Measurements from ENCODE around the gene FLYWCH1.
"Not testable (repeated sequence)": the region's sequence is repeated elsewhere in the genome, so short reads cannot be mapped to it uniquely, and the experiment has no call there.

Gene FLYWCH1

GRCh38 chr16:2905241-2905987 lies 6.3 kb upstream of the FLYWCH1 start:
- peak; percentile 100 for DNase-seq (ENCODE audit: low read depth in 2 of 2)
- H3K4me3 ChIP-seq (replicated peaks in 1 of 2; ENCODE audit: low read depth in 2 of 2, low read length in 2 of 2): peak overlapping the region; percentile 76 to 80
- TF ChIP-seq, protein P1, sequence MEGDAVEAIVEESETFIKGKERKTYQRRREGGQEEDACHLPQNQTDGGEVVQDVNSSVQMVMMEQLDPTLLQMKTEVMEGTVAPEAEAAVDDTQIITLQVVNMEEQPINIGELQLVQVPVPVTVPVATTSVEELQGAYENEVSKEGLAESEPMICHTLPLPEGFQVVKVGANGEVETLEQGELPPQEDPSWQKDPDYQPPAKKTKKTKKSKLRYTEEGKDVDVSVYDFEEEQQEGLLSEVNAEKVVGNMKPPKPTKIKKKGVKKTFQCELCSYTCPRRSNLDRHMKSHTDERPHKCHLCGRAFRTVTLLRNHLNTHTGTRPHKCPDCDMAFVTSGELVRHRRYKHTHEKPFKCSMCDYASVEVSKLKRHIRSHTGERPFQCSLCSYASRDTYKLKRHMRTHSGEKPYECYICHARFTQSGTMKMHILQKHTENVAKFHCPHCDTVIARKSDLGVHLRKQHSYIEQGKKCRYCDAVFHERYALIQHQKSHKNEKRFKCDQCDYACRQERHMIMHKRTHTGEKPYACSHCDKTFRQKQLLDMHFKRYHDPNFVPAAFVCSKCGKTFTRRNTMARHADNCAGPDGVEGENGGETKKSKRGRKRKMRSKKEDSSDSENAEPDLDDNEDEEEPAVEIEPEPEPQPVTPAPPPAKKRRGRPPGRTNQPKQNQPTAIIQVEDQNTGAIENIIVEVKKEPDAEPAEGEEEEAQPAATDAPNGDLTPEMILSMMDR (IDR thresholded peaks at IDR 0.05; ENCODE audit: low read depth, low read length): no peak

DNA sequence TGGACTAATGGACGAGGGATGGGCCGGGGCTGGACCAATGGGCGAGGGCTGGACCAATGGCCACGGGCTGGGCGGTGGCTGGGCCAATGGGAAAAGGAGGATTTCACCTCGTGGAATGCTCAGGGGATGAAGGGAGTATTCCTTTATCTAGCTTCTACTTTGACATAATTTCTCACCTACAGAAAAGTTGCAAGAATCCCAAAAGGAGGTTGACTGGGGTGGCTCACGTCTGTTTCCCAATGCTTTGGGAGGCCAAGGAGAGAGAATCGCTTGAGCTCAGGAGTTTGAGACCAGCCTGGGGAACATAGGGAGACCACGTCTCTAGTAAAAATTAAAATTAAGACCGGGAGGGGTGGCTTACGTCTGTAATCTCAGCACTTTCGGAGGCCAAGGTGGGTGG lies 5.7 kb upstream of the FLYWCH1 start:
- DNase-seq (ENCODE audit: low read depth in 2 of 2): no peak
- H3K4me3 ChIP-seq (replicated peaks in 1 of 2; ENCODE audit: low read depth in 2 of 2, low read length in 2 of 2): no peak overlapping the region
- TF ChIP-seq, protein P1 (IDR thresholded peaks at IDR 0.05; ENCODE audit: low read depth, low read length): no peak

DNA sequence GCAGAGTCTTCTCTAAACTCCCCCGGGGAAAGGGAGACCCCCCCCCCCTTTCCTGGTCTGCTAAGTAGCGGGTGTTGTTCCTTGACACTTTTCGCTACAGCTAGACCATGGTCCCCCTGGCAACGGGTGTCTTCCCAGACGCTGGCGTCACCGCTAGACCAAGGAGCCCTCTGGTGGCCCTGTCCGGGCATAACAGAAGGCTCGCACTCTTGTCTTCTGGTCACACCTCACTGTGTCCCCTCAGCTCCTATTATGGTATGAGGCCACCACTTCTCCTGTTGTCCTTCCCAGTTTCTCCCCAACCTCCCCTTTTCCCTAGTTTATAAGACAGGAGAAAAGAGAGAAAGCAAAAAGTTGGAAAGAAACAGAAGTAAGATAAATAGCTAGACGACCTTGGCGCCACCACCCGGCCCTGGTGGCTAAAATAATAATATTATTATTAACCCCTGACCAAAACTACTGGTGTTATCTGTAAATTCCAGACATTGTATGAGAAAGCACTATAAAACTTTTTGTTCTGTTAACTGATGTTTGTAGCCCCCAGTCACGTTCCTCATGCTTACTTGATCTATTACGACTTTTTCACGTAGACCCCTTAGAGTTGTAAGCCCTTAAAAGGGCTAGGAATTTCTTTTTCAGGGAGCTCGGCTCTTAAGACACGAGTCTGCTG lies 4.5 kb upstream of the FLYWCH1 start:
- peak; percentile 58 to 63 for DNase-seq (ENCODE audit: low read depth in 2 of 2)

GRCh38 chr16:2910441-2910969 lies 1.2 kb upstream of the FLYWCH1 start:
- DNase-seq (ENCODE audit: low read depth in 2 of 2): peak; percentile 17 to 55
- H3K4me3 ChIP-seq (replicated peaks in 1 of 2; ENCODE audit: low read depth in 2 of 2, low read length in 2 of 2): no peak overlapping the region
- TF ChIP-seq, protein P1 (IDR thresholded peaks at IDR 0.05; ENCODE audit: low read depth, low read length): no peak

More for the DNA sequence above, 4.5 kb upstream of the FLYWCH1 start:
- TF ChIP-seq, protein P1 (IDR thresholded peaks at IDR 0.05; ENCODE audit: low read depth, low read length): peak; percentile 39
- not testable (repeated sequence) for H3K4me3 ChIP-seq (replicated peaks in 1 of 2; ENCODE audit: low read depth in 2 of 2, low read length in 2 of 2)

DNA sequence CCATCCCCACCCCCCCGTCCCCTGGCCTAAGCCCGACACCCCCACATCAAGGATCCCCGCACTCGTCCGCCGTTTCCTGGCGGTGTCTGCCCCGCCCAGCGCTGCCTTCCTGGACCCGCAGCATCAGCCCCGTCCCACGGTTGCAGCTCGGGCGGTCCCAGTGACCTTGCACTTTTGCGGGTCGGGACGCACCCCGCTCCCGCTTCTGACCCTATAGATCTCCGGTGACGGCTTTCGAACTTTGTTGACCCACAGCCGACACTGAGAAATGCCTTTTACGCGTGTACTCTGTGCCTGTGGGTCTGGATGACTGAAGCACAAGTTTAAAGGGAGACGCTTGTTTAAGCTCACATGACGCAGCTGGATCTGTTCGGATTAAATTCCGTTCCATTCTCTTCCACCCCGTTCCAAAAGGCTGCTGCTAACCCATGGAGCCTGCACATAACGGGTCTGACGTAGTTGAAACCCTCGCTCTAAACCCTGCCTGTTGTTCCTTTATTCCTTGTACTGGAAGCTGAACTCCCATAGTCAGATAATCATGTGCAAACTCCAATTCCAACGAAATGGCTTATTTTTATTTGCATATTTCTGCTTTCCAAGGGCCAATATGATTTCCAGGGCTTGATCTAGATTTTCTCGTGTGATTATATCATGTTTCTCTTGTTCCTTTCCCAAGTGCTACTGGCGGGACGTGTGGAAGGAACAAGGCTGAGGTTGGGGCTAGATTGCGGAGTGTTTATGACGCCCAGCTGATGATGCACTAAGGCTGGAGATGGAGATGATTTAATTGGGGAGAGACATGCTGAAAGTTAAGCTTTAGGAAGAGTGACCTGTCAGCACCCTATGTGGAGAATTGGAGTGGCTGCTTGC lies 834 bp downstream of the FLYWCH1 start:
- H3K4me3 ChIP-seq (replicated peaks in 1 of 2; ENCODE audit: low read depth in 2 of 2, low read length in 2 of 2): peak overlapping the region; percentile 72 to 90
- peak; percentile 74 to 82 for DNase-seq (ENCODE audit: low read depth in 2 of 2)
- TF ChIP-seq, protein P1 (IDR thresholded peaks at IDR 0.05; ENCODE audit: low read depth, low read length): no peak

- TF ChIP-seq, protein P1 (IDR thresholded peaks at IDR 0.05; ENCODE audit: low read depth, low read length): no peak
- DNase-seq (ENCODE audit: low read depth in 2 of 2): no peak
Measured at GRCh38 chr16:2913603-2914002, 1.9 kb downstream of the FLYWCH1 start.

More at GRCh38 chr16:2913603-2914002, 1.9 kb downstream of the FLYWCH1 start:
- no peak overlapping the region for H3K4me3 ChIP-seq (replicated peaks in 1 of 2; ENCODE audit: low read depth in 2 of 2, low read length in 2 of 2)
